ENCODE results near the gene ZNF536.
"Not testable (repeated sequence)": the region's sequence is repeated elsewhere in the genome, so short reads cannot be mapped to it uniquely, and the experiment has no call there.

ZNF536 gene

GRCh38 chr19:30420881-30421280, 48.7 kb downstream of the ZNF536 start:
- no peak for DNase-seq

GRCh38 chr19:30421571-30421970, 49.4 kb downstream of the ZNF536 start:
- no peak for DNase-seq

DNA sequence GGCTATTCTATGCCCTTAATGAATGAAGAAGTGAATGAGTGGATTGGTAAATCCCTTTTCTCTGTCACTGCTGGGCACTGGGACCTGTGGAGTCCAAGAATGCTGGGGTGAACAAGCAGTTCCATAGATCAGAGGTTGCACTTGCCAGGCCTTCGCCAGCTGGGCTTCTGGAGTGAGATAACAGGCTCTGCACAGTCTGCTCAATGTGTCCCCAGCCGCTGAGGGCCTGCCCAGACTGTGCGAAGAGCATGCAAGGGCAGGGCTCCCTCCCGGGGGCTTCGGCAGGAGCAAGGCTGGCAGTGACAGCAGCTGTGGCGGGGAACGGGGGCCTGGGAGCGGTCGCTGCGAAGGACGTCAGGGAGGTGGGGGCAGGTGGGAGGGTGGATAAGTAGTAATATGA, 51.3 kb downstream of the ZNF536 start:
- no peak for DNase-seq

DNA sequence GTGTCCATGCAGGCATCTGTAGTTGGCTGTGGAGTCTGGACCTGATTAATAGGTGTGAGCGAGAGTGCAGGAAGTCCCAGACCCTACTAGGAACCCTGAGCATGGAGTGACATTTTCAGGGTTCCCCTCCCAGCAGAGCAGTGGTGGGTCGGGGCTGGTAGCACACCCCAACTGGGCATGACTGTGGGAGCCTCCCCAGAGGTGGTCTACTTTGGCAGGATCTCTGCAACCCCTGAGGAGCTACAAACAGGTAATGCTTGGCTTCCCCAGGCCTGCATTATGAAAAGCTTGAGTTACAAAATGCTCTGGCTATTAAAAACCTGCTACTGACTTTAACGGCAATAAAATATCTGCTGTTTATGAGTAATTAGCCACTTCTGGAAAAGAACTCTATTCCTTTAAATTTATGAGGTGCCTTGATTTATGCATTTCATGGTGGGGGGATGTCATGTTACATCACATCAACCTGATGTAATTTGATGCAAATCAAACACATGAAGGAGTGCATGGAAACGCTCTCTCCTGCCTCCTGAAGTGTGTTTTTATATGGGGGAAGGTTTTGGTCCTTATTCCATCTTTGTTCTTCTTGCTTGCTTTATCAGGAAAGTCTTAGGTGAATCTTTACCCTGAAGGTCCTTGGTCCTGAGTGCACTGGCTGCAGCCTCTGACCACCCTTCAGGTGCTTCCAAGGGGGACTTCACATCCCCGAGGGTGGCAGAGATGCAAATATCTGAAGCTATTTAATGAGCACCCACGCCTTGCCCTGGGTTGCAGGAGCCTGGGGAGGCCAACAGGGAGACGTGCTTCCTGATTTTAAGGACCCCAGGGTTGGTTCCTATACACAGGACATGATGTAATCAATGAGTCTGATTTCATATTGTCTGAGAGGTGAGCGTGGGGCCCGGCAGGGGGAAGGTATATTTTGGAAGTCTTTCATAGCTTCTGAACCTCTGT, 54.0 kb downstream of the ZNF536 start:
- no peak for DNase-seq

DNA sequence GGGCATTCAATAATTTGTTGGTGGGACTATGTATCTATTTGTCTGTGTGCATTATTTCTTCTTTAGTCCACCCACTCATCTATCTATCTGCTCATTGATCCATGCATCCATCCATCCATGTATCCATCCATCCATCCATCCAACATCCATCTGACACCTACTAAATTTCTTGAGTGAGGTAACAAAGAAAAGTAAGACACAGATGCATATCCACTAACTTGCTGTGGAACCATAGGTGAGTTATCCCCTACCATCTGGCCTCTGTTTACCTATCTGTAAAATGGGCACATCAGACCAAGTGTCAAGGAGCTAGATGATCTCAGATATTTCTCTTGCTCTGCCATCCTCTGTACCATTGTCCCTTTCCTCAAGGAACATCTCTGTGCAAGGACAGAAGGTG, 54.7 kb downstream of the ZNF536 start:
- no peak for DNase-seq

- DNase-seq: no peak
Observed at GRCh38 chr19:30428092-30428680, 56.0 kb downstream of the ZNF536 start.

GRCh38 chr19:30428844-30429243, 56.7 kb downstream of the ZNF536 start:
- DNase-seq: no peak

- no peak for DNase-seq
Observed at GRCh38 chr19:30430206-30430734, 58.1 kb downstream of the ZNF536 start.

DNA sequence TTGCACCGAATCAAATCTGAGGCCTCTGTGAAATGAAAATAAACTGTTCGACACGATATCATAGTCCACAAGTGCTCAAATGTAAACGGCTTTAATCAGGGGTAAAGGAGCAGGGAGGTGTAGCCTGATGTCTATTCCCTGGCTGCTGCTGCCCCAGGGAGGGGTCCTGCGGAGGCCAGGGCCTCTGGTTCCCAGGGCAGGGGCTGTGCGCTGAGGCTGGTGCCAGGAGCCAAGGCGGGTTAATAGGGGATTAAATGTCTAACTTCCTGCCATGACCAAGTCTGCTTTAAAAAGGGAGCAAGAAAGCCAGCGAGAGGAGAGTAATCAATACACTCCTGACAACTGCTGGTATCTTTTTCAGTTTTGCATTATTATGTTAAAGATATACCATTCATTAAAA, 59.4 kb downstream of the ZNF536 start:
- no peak for DNase-seq

- no peak for DNase-seq
Observed at GRCh38 chr19:30434797-30435594, 62.8 kb downstream of the ZNF536 start.

- no peak for DNase-seq
Observed at GRCh38 chr19:30437869-30438268, 65.7 kb downstream of the ZNF536 start.

DNA sequence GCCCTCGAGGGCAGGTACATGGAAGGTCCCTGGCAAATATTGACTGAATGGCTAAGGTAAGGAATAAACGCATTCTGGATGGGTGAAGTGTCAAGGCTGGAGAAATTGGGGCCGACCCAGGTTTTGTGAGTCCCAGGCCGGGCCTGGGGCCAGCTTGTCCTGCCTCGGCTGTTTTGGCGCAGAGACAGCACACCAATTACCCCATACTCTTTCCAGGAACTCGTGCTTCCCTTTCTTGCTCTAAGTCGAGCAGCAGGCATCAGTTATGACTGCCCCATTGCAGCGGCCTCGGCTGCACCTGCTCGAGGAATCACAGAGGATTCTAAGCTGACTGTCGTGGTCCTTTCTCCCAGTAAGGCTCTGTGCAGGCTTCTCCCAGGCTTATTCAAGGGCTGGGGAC, 67.1 kb downstream of the ZNF536 start:
- DNase-seq: no peak

DNA sequence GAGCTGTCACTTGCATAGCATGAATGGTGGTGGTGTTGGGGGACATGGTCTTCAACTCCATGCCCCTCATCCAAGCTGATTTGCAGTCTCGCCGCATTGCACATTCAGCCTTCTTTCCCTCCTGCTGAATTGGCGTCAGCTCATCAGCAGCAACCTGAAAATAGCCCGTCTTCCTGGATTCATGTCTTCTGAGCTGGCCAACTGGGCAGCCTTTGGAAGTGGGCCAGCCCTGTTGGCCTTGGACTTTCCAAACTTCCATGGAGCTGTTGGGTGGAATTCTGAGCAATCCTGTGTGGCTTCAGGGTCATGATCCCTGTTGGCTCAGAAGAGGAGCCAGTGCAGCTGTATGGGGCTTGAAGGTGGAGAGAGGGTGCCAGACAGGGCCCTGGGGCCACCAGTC, 68.8 kb downstream of the ZNF536 start:
- DNase-seq: no peak

DNA sequence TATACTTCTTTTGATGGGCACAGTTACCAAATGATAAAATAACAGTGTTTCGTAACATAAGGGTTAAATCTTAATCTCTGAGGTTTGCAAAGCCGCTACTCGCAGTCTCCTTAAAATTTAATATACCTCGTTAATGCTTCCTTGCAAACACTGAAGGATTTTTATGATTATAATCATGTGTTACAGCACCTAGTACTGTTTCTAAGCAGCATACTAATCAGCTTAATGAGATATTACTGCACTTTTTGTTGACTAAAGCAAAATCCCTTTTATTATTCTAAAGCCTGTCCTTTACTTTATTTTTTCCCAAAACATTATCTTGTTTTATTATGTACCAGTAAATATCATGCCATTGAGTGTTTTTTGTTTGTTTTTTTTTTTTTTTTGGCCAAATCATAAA, 70.5 kb downstream of the ZNF536 start:
- DNase-seq: no peak

DNA sequence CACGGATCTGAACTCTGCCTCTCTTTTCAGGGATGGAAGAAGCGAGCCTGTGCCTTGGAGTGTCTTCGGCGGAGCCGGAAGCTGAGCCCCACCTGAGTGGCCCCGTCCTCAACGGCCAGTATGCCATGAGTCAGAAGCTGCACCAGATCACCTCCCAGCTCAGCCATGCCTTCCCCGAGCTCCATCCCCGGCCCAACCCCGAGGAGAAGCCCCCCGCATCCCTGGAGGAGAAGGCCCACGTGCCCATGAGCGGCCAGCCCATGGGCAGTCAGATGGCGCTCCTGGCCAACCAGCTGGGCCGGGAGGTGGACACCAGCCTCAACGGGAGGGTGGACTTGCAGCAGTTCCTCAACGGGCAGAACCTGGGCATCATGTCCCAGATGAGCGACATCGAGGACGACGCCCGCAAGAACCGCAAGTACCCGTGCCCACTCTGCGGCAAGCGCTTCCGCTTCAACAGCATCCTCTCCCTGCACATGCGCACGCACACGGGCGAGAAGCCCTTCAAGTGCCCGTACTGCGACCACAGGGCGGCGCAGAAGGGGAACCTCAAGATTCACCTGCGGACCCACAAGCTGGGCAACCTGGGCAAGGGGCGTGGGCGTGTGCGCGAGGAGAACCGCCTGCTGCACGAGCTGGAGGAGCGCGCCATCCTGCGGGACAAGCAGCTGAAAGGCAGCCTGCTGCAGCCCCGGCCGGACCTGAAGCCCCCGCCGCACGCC, 71.5 kb downstream of the ZNF536 start:
- DNase-seq: no peak

- DNase-seq: no peak
Observed at GRCh38 chr19:30444253-30444671, 72.1 kb downstream of the ZNF536 start.

- no peak for DNase-seq
Observed at GRCh38 chr19:30444686-30445232, 72.6 kb downstream of the ZNF536 start.

DNA sequence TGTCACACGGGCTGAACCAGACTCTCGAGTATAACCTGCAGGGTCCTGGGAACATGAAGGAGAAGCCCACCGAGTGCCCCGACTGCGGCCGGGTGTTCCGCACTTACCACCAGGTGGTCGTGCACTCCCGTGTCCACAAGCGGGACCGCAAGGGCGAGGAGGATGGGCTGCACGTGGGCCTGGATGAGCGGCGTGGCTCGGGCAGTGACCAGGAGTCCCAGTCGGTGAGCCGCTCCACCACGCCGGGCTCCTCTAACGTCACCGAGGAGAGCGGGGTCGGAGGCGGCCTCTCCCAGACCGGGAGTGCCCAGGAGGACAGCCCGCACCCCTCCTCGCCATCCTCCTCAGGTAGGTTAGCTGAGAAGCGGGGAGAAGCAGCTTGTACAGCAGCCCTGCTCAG, 73.2 kb downstream of the ZNF536 start:
- no peak for DNase-seq

DNA sequence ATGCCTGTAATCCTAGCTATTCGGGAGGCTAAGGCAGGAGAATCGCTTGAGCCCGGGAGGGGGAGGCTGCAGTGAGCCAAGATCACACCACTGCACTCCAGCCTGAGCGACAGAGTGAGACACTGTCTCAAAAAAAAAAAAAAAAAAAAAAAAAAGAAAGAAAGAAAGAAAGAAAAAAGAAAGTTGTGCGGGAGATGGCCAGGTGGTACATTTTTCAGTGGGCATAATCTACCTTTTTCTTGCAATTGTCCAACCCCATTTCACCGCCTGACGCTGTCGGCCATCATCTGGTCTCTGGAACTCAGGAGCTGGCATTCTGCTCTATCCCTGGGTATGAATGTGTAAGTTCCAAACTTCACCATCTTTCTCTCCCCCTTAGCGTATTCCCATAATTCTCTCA, 73.9 kb downstream of the ZNF536 start:
- not testable (repeated sequence) for DNase-seq

DNA sequence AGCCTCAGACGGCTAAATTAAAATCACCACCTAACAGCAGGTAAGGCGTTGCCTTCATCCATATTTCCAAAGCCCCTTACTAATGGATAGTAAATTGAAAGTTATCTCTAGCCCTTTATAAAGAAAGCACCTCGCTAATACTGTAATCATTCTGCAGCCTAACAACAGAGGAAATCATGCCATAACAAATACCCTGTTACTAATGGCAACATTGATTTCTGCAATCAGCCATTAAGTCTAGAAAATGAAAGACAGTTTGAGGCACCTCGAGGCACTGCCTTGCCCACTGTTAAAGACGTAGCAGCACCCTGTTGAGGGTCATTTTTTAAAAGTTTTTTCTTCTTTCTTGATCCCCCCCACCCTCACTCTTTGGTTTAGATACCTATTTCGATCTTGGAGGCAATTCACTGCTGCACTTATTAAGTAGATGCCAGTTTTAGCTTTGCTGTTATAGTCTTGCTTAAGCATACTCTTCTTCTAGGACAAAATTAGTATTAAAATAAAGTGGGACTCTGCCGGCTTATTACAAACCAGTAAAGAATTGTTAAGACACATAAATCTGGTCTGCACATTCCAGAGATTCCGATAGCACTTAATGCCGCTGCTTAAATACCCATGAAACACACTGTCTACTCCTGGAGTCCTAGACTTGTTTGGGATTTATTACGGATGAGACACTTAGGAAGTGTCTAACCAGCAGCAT, 74.8 kb downstream of the ZNF536 start:
- DNase-seq: no peak

GRCh38 chr19:30447553-30447870, 75.3 kb downstream of the ZNF536 start:
- DNase-seq: no peak

Measured in hematopoietic multipotent progenitor cell treated with erythropoietin and hydrocortisone succinate and interleukin-3 and kit ligand, for 8 days (in vitro differentiated cells).